MM.1S (cell line): ENCODE measurements around the gene TUBD1.

Experiments used
- DNase-seq: peaks from one replicate; pipeline ENCODE4 v3.0.0-alpha.2; 2015
- H2AFZ ChIP-seq: fragments of 300-600 bp; sonication (generic); 2 replicates; pipeline ENCODE4 v1.6.0; 2016; ENCODE audit warnings: antibody characterized with exemption, low read length
- H3F3A ChIP-seq: fragments of 300-600 bp; sonication (generic); 2 replicates; pipeline ENCODE4 v1.6.1; 2016; ENCODE audit warnings: mild to moderate bottlenecking, antibody characterized with exemption, low read length, moderate library complexity, mixed read lengths; ENCODE audit not compliant: insufficient read depth
- H3K27ac ChIP-seq: fragments of 300-600 bp; sonication (generic); 2 replicates; pipeline ENCODE4 v1.5.1; 2016; ENCODE audit warnings: mild to moderate bottlenecking, low read length
- H3K27me3 ChIP-seq: fragments of 300-600 bp; sonication (generic); replicated peaks from 2 replicates; pipeline ENCODE4 v1.6.0; 2016; ENCODE audit warnings: low read length; ENCODE audit not compliant: insufficient read depth
- H3K36me3 ChIP-seq: fragments of 300-600 bp; sonication (generic); replicated peaks from 2 replicates; pipeline ENCODE4 v1.6.1; 2016; ENCODE audit warnings: mild to moderate bottlenecking, low read length, mixed read lengths; ENCODE audit not compliant: insufficient read depth
- H3K4me1 ChIP-seq: fragments of 300-600 bp; sonication (generic); 2 replicates; pipeline ENCODE4 v1.6.1; 2016; ENCODE audit warnings: low read length, mixed read lengths
- H3K4me2 ChIP-seq: fragments of 300-600 bp; sonication (generic); 2 replicates; pipeline ENCODE4 v1.6.0; 2016; ENCODE audit warnings: low read depth, low read length
- H3K4me3 ChIP-seq: fragments of 300-600 bp; sonication (generic); 2 replicates; pipeline ENCODE4 v1.5.1; 2016; ENCODE audit warnings: low read length, mixed read lengths
- H3K79me2 ChIP-seq: fragments of 300-600 bp; sonication (generic); 2 replicates; pipeline ENCODE4 v1.6.1; 2016; ENCODE audit warnings: mixed run types, low read length, mixed read lengths
- H3K9ac ChIP-seq: fragments of 300-600 bp; sonication (generic); 2 replicates; pipeline ENCODE4 v1.6.1; 2016; ENCODE audit warnings: low read length, mixed read lengths
- H3K9me2 ChIP-seq: fragments of 300-600 bp; sonication (generic); replicated peaks from 2 replicates; pipeline ENCODE4 v1.6.1; 2016; ENCODE audit warnings: mild to moderate bottlenecking, low read length, mixed read lengths; ENCODE audit not compliant: insufficient read depth
- H3K9me3 ChIP-seq: fragments of 300-600 bp; sonication (generic); replicated peaks from 2 replicates; pipeline ENCODE4 v1.6.1; 2016; ENCODE audit warnings: mild to moderate bottlenecking, low read length, mixed read lengths; ENCODE audit not compliant: insufficient read depth
- H4K20me1 ChIP-seq: fragments of 300-600 bp; sonication (generic); 2 replicates; pipeline ENCODE4 v1.6.1; 2016; ENCODE audit warnings: mild to moderate bottlenecking, low read length, moderate library complexity, mixed read lengths; ENCODE audit not compliant: insufficient read depth
- CTCF ChIP-seq: fragments of 300-600 bp; sonication (generic); IDR thresholded peaks from 2 replicates; pipeline ENCODE4 v1.5.1; 2016; ENCODE audit warnings: antibody characterized with exemption, low read length, mixed read lengths
- EZH2 ChIP-seq: fragments of 300-600 bp; sonication (generic); optimal IDR thresholded peaks from 2 replicates; pipeline ENCODE3; 2017; ENCODE audit warnings: low read depth, mild to moderate bottlenecking, antibody characterized with exemption, low read length, mixed read lengths
- EZH2phosphoT487 ChIP-seq: fragments of 300-600 bp; sonication (generic); IDR thresholded peaks from 2 replicates; pipeline ENCODE4 v1.6.1; 2018; ENCODE audit warnings: antibody characterized with exemption, low read length

Gene TUBD1

GRCh38 chr17:59827721-59828477 lies 64.8 kb downstream of the TUBD1 start:
- no peak for DNase-seq
- H3K9ac ChIP-seq = 0 out of 2 replicates have a peak overlapping the region, but pooled peaks have one; percentile 14
- peaks cover 25% of the 10 kb centered on the region for H3F3A ChIP-seq
- peak overlapping the region; percentile 76; the same call in 1 of the 2 replicates for H3K27ac ChIP-seq
- no peak for TF ChIP-seq EZH2
- TF ChIP-seq CTCF = no peak
- no peak for TF ChIP-seq EZH2phosphoT487
- H3K4me1 ChIP-seq = peaks cover 61% of the 10 kb centered on the region
- H3K36me3 ChIP-seq = no peaks in the 10 kb centered on the region
- H3K79me2 ChIP-seq = no peaks in the 10 kb centered on the region
- H3K9me2 ChIP-seq = no peaks in the 10 kb centered on the region
- H2AFZ ChIP-seq = no peak overlapping the region
- no peak overlapping the region for H3K4me3 ChIP-seq
- no peaks in the 10 kb centered on the region for H3K27me3 ChIP-seq
- no peak overlapping the region for H3K4me2 ChIP-seq
- no peaks in the 10 kb centered on the region for H4K20me1 ChIP-seq
- H3K9me3 ChIP-seq = no peaks in the 10 kb centered on the region

GRCh38 chr17:59826706-59827453 lies 65.9 kb downstream of the TUBD1 start:
- Histone ChIP-seq H3K9me2 (no peaks in the 10 kb centered on the region), H3K27me3 (no peaks in the 10 kb centered on the region), H3K9ac (no peak overlapping the region), H3K4me2 (peak overlapping the region; percentile 8), H3K4me3 (no peak overlapping the region), H3K27ac (peak overlapping the region; percentile 30; the same call in 1 of the 2 replicates), H3K36me3 (no peaks in the 10 kb centered on the region), H3K79me2 (no peaks in the 10 kb centered on the region), H3F3A (peaks cover 22% of the 10 kb centered on the region), H4K20me1 (no peaks in the 10 kb centered on the region), H2AFZ (no peak overlapping the region), H3K4me1 (peaks cover 56% of the 10 kb centered on the region), H3K9me3 (no peaks in the 10 kb centered on the region)
- TF ChIP-seq EZH2phosphoT487 = no peak
- no peak for TF ChIP-seq EZH2
- TF ChIP-seq CTCF = no peak
- peak; percentile 59 for DNase-seq

GRCh38 chr17:59825533-59826322 lies 67.0 kb downstream of the TUBD1 start:
- no peak overlapping the region for H2AFZ ChIP-seq

More at GRCh38 chr17:59825533-59826322, 67.0 kb downstream of the TUBD1 start:
- Histone ChIP-seq H3K4me3 (no peak overlapping the region), H3K9me2 (no peaks in the 10 kb centered on the region), H3F3A (peaks cover 22% of the 10 kb centered on the region), H3K79me2 (no peaks in the 10 kb centered on the region), H3K9ac (no peak overlapping the region), H3K4me1 (peaks cover 54% of the 10 kb centered on the region), H3K27ac (no peak overlapping the region), H4K20me1 (no peaks in the 10 kb centered on the region), H3K36me3 (no peaks in the 10 kb centered on the region), H3K9me3 (no peaks in the 10 kb centered on the region), H3K27me3 (no peaks in the 10 kb centered on the region), H3K4me2 (no peak overlapping the region; the same call in 1 of the 2 replicates)
- no peak for TF ChIP-seq EZH2phosphoT487
- no peak for TF ChIP-seq EZH2
- TF ChIP-seq CTCF = no peak
- no peak for DNase-seq
